ENCODE measurements around the gene VPS16. TPM values are rescaled to one million over a fixed set of nuclear protein-coding genes. Genes with fewer than 3 reads are reported as not detected.
"Not testable (repeated sequence)": the region's sequence is repeated elsewhere in the genome, so short reads cannot be mapped to it uniquely, and the experiment has no call there.

Gene VPS16
- polyA plus RNA-seq, 3 donors, result 41.5 to 43.0 (median 42.5) TPM

GRCh38 chr20:2892376-2892775 is 51.8 kb downstream of the VPS16 start:
- DNase-seq, result no peak

GRCh38 chr20:2894221-2894620 is 53.7 kb downstream of the VPS16 start:
- DNase-seq, result no peak

GRCh38 chr20:2895154-2895553 is 54.6 kb downstream of the VPS16 start:
- not testable (repeated sequence) for DNase-seq

- no peak for DNase-seq
Observed at GRCh38 chr20:2899243-2899642, 58.7 kb downstream of the VPS16 start.

GRCh38 chr20:2900845-2901592 is 60.5 kb downstream of the VPS16 start:
- DNase-seq, result no peak

GRCh38 chr20:2902291-2902690 is 61.7 kb downstream of the VPS16 start:
- no peak for DNase-seq

GRCh38 chr20:2902818-2903217 is 62.3 kb downstream of the VPS16 start:
- DNase-seq, result no peak

GRCh38 chr20:2903686-2904085 is 63.1 kb downstream of the VPS16 start:
- no peak for DNase-seq

GRCh38 chr20:2907519-2907918 is 67.0 kb downstream of the VPS16 start:
- no peak for DNase-seq

GRCh38 chr20:2909953-2910352 is 69.4 kb downstream of the VPS16 start:
- no peak for DNase-seq

- no peak for DNase-seq
Observed at GRCh38 chr20:2911200-2911599, 70.7 kb downstream of the VPS16 start.

- no peak for DNase-seq
Observed at GRCh38 chr20:2914160-2914559, 73.6 kb downstream of the VPS16 start.

Other genes starting within 250 kb of the VPS16 start
- 100 to 1,000 TPM; 255 to 269 (median 258) TPM for gene NOP56, start 188.1 kb upstream of the VPS16 start, polyA plus RNA-seq (ENCODE audit: insufficient read length in 3 of 3)
- gene IDH3B, start 176.5 kb upstream of the VPS16 start, polyA plus RNA-seq (ENCODE audit: insufficient read length in 3 of 3), result 100 to 1,000 TPM; 139 to 141 (median 141) TPM
- 10 to 100 TPM; 33.5 to 36.8 (median 35.2) TPM for gene EBF4, start 148.0 kb upstream of the VPS16 start, polyA plus RNA-seq (ENCODE audit: insufficient read length in 3 of 3)
- 100 to 1,000 TPM; 200 to 281 (median 252) TPM for gene CPXM1, start 40.1 kb upstream of the VPS16 start, polyA plus RNA-seq (ENCODE audit: insufficient read length in 3 of 3)
- not detected for gene C20orf141, start 25.8 kb upstream of the VPS16 start, polyA plus RNA-seq (ENCODE audit: insufficient read length in 3 of 3)
- gene TMEM239, start 24.4 kb upstream of the VPS16 start, polyA plus RNA-seq (ENCODE audit: insufficient read length in 3 of 3), result under 1 TPM in 1 of 3 donors, not detected in 2; 0.15 TPM
- 10 to 100 TPM; 74.9 to 85.7 (median 76.3) TPM for gene PCED1A, start 90 bp upstream of the VPS16 start, polyA plus RNA-seq (ENCODE audit: insufficient read length in 3 of 3)
- 10 to 100 TPM; 90.2 to 95.8 (median 93.9) TPM for gene PTPRA, start 32.7 kb downstream of the VPS16 start, polyA plus RNA-seq (ENCODE audit: insufficient read length in 3 of 3)
- 1 to 10 TPM in 2 of 3 donors, under 1 TPM in 1; 0.58 to 1.4 (median 1.0) TPM for gene GNRH2, start 202.9 kb downstream of the VPS16 start, polyA plus RNA-seq (ENCODE audit: insufficient read length in 3 of 3)
- gene MRPS26, start 205.3 kb downstream of the VPS16 start, polyA plus RNA-seq (ENCODE audit: insufficient read length in 3 of 3), result 10 to 100 TPM; 63.5 to 81.1 (median 70.7) TPM
- gene OXT, start 230.9 kb downstream of the VPS16 start, polyA plus RNA-seq (ENCODE audit: insufficient read length in 3 of 3), result 1 to 10 TPM in 1 of 3 donors, under 1 TPM in 2; 0.81 to 1.0 (median 0.83) TPM
- under 1 TPM in 2 of 3 donors, not detected in 1; 0.34 to 0.47 TPM for gene AVP, start 244.0 kb downstream of the VPS16 start, polyA plus RNA-seq (ENCODE audit: insufficient read length in 3 of 3)